GM10266 (cell line): Measurements from ENCODE around the gene GPR142.

Experiments
- DNase-seq: peaks from one replicate; pipeline ENCODE4 v3.0.0; 2012; ENCODE audit errors: extremely low spot score
- CTCF ChIP-seq: IDR thresholded peaks from 2 replicates; pipeline ENCODE4 v1.5.1; 2012; ENCODE audit warnings: mild to moderate bottlenecking, low read depth; ENCODE audit not compliant: control insufficient read depth, insufficient read depth; ENCODE audit errors: missing control alignments

The GPR142 gene

DNA sequence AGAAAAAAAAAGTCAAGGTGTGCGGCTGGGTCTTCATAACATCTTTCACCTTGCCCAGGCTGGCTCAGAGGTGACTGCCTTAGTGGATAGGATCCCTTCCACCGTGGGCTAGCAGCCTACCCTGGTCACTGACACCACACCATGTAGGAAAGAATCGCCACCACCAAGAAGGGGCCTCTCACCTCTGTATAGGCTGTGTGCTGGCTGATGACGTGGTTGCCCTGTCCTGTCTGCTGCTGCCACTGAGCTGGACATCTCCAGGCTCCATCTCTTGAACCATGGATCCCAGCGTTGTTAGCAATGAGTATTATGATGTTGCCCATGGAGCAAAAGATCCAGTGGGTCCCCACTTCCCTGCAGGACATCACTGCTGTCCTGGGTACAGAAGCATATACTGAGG lies at the start of gene GPR142:
Gene GPR142 (plus strand): TSS at position 301 of the 400 bp plus-strand sequence. CDS start 2,035 bp downstream, outside the sequence.
- no peak for DNase-seq
- TF ChIP-seq CTCF: no peak

DNA sequence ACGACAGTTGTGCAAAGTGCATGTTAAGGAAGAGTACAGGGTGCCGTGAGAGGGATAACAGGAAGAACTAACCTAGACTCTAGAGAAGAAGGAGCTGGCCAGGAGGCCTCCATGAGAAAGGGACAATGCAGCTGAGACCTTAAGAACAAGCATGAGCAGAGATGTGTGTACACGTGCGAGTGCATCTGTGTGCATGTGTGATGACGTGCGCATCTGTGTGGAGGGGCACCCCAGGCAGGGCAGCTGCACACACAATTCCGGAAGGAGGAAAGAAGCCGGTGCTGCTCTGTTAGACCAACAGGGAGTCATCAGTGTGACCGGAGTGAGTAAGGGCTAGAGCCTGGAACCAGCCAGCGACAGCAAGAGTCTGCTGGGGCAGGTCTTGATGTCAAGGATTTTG lies 48.9 kb upstream of the GPR142 start:
- DNase-seq: no peak
- no peak for TF ChIP-seq CTCF

DNA sequence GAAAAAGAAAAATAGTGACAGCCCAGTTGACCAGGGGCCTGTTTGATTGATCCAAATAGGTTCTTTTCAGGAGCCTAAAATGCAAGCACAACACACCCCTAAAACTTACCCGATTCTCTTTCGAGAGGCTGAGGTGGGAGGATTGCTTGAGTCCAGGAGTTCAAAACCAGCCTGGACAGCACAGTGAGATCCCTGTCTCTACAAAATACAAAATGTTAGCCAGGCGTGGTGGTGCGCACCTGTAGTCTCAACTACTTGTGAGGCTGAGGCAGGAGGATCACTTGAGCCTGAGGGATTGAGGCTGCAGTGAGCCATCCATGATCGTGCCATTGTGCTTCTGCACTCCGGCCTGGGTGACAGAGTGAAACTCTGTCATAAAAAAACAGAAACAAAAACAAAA lies 42.8 kb upstream of the GPR142 start:
- no peak for DNase-seq
- no peak for TF ChIP-seq CTCF

- TF ChIP-seq CTCF: no peak
- DNase-seq: no peak
These were observed 41.9 kb upstream of the GPR142 start for GRCh38 chr17:74325376-74325742.

GRCh38 chr17:74325743-74326379 lies 41.4 kb upstream of the GPR142 start, which contains the start of gene KIF19:
Gene KIF19 (plus strand): TSS chr17:74326226. CDS start chr17:74326350, 124 bp downstream.
- peak; percentile 90 for DNase-seq
- no peak for TF ChIP-seq CTCF

GRCh38 chr17:74326506-74326905 lies 40.8 kb upstream of the GPR142 start:
- DNase-seq: no peak
- no peak for TF ChIP-seq CTCF

DNA sequence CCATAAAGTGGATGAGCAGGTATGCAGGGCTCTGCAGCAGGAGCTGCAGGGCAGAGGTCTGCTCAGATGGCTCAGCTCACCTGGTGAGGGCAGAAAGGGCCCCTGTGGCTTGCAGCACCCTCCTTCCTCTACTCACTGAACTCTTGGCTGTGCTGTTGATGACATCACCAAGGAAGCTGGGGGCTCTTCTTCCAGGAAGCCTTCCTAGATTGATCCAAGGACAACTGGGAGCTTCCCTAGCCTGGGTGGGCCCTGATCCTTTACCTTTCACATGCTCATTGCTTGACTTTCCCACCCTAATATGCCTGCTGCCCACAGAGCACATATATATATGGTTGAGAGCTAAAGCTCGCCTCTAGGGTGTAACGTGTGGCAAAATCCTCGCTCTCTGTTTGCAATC lies 38.8 kb upstream of the GPR142 start:
- TF ChIP-seq CTCF: no peak
- DNase-seq: no peak
